GM12872 (cell line): ENCODE measurements around the gene SNX25.

Source experiments
- TF ChIP-seq, protein P1 (sequence below): IDR thresholded peaks from 3 replicates; pipeline ENCODE4 v1.5.1; 2011; ENCODE audit warnings: low read depth, mild to moderate bottlenecking, low read length, moderate library complexity; ENCODE audit not compliant: insufficient read depth

SNX25 gene

DNA sequence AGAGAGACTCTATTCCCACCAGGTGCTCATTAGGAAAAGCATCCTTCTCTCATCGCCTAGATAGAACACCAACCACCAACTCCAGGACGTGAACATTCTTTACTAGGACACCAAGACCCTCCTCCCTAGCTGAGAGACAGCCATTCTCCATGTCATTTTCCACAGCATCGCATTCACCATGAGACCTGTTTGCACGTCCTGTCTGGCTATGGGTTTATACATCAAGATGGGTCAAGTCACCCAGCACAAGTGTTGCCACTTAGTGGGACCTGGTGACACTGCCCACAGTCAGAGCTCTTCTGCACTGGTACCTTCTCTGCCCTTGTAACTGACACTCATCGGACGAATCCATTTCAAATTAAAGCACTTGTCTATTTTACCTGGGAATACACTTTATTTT lies 168.9 kb downstream of the SNX25 start:
- TF ChIP-seq, protein P1, sequence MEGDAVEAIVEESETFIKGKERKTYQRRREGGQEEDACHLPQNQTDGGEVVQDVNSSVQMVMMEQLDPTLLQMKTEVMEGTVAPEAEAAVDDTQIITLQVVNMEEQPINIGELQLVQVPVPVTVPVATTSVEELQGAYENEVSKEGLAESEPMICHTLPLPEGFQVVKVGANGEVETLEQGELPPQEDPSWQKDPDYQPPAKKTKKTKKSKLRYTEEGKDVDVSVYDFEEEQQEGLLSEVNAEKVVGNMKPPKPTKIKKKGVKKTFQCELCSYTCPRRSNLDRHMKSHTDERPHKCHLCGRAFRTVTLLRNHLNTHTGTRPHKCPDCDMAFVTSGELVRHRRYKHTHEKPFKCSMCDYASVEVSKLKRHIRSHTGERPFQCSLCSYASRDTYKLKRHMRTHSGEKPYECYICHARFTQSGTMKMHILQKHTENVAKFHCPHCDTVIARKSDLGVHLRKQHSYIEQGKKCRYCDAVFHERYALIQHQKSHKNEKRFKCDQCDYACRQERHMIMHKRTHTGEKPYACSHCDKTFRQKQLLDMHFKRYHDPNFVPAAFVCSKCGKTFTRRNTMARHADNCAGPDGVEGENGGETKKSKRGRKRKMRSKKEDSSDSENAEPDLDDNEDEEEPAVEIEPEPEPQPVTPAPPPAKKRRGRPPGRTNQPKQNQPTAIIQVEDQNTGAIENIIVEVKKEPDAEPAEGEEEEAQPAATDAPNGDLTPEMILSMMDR = no peak

- TF ChIP-seq, protein P1 = no peak
Measured at GRCh38 chr4:185379326-185380295, 170.2 kb downstream of the SNX25 start.

GRCh38 chr4:185380320-185380719 lies 170.9 kb downstream of the SNX25 start:
- TF ChIP-seq, protein P1 = no peak

DNA sequence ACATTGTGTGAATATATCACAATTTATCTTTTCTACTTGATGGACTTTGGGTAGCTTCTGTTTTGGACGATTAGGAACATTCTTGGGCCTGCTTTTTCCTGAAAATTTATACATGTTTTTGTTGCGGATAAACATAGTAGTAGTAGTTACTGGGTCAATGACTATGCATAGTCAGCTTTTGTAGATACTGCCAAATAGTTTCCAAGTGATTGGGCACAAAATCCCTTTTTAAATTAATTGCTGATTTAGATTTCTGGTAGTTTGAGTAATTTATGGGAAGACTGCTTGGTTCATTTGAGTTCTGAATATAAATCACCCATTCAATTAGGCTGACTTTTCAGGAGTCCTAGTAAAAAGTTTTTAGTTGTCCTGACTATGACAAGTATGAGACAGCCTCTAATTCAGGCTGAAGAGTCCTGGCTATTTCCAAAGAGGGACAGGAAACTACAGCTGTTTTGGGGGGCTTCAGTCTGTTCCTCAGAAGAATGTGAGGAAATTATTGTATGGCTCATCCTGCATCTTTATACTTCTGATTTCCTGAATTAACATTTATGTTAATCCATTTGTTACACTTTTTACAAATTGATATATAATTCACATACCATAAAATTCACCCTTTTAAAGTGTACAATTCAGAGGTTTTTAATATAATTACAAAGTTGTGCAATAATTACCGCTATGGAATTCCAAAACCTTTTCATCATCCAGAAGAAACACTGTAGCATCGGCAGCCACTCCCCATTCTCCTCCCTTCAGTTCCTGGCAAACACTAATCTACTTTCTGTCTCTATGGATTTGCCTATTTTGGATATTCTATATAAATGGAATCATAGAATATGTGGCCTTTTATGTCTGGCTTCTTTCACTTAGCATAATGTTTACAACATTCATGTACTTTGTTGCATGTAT lies 172.1 kb downstream of the SNX25 start:
- TF ChIP-seq, protein P1 = no peak

- TF ChIP-seq, protein P1 = no peak
Measured at GRCh38 chr4:185382754-185383153, 173.4 kb downstream of the SNX25 start.

- TF ChIP-seq, protein P1 = no peak
Measured at GRCh38 chr4:185383451-185383850, 174.1 kb downstream of the SNX25 start.

- TF ChIP-seq, protein P1 = no peak
Measured at GRCh38 chr4:185384061-185384460, 174.7 kb downstream of the SNX25 start.
